Testis (tissue), 3 donors: ENCODE data around the gene RNF167. TPM values are rescaled to one million over a fixed set of nuclear protein-coding genes. Genes with fewer than 3 reads are reported as not detected.

Experiments used
- DNase-seq: peaks from one replicate; pipeline ENCODE4 v3.0.0-alpha.2; 2019
- H3K27ac ChIP-seq, 2 donors: fragments of 200-600 bp; sonication (generic); one replicate each; pipeline ENCODE4 v1.5.1; 2019
- H3K27me3 ChIP-seq: fragments of 200-600 bp; sonication (generic); one replicate; pipeline ENCODE4 v1.5.1; 2019
- H3K36me3 ChIP-seq: fragments of 200-600 bp; sonication (generic); one replicate; pipeline ENCODE4 v1.5.1; 2017; ENCODE audit warnings: low read depth; ENCODE audit errors: missing control alignments
- H3K4me1 ChIP-seq: fragments of 200-600 bp; sonication (generic); one replicate; pipeline ENCODE4 v1.5.1; 2019
- H3K4me3 ChIP-seq, 2 donors: fragments of 200-600 bp; sonication (generic); one replicate each; pipeline ENCODE4 v1.5.1; 2017 to 2019
- H3K9me3 ChIP-seq: fragments of 200-600 bp; sonication (generic); one replicate; pipeline ENCODE4 v1.5.1; 2017
- CTCF ChIP-seq, 3 experiments: fragments of 450-650 bp in 2 of 3; fragments of 200-600 bp in 1 of 3; sonication (generic) in 1 of 3; IDR thresholded peaks; one replicate each; pipeline ENCODE4 v1.5.1; 2016 to 2019; ENCODE audit warnings: antibody characterized with exemption in 3 of 3, mild to moderate bottlenecking in 2 of 3, moderate library complexity in 1 of 3
- POLR2A ChIP-seq: fragments of 450-650 bp; IDR thresholded peaks from one replicate; pipeline ENCODE4 v1.6.1; 2017; ENCODE audit warnings: antibody characterized with exemption, mild to moderate bottlenecking, moderate library complexity
- WGBS, 2 donors: methylation state at CpG; one replicate each; pipeline ENCODE4 v1.1.5; 2018; 5-methylcytosine and 5-hydroxymethylcytosine counted together
- intact Hi-C: fragments of 100-400 bp; cut with DNase I; formaldehyde crosslinking; loops from one replicate; pipeline ENCODE4 v1.15.1; 2023; ENCODE audit warnings: low total_unique reads
- polyA plus RNA-seq: library from polyadenylated mRNA; stranded (reverse); fragments of 350-450 nt; fragmentation: Illumina TruSeq; extraction: RNeasy Lipid Tissue Mini Kit (QIAGEN cat#74804); gene quantifications from one replicate; pipeline ENCODE4 v1.2.3, GENCODE V29; 2014; ENCODE audit warnings: low read depth, low replicate concordance; ENCODE audit not compliant: insufficient read depth
- total RNA-seq, 2 donors: library from RNA; depleted of rRNA; stranded (reverse); fragments of >200 nt; gene quantifications; one replicate each; pipeline ENCODE4 v1.2.3, GENCODE V29; 2016

The RNF167 gene
- total and polyA plus RNA-seq, 3 donors from 2014 or later: 110 to 211 (median 111) TPM

GRCh38 chr17:4933646-4934045 is 6.4 kb upstream of the RNF167 start:
- Histone ChIP-seq H3K9me3 (no peaks in the 10 kb centered on the region), H3K27ac (no peak overlapping the region), H3K4me3 (no peak overlapping the region), H3K4me1 (peaks cover 4% of the 10 kb centered on the region), H3K36me3 (no peaks in the 10 kb centered on the region), H3K27me3 (no peaks in the 10 kb centered on the region)
- no peak for TF ChIP-seq CTCF (IDR thresholded peaks at IDR 0.05)
- no peak for TF ChIP-seq POLR2A
- no peak for DNase-seq
- intact Hi-C loops: no loop called here
- 86 to 87% methylated on average over 12 to 16 of the region's 16 CpGs for whole genome bisulfite sequencing, 2 donors

- H3K27ac ChIP-seq: no peak overlapping the region
- H3K9me3 ChIP-seq: no peaks in the 10 kb centered on the region
- TF ChIP-seq POLR2A (no peak), CTCF (IDR thresholded peaks at IDR 0.05) (no peak)
- DNase-seq: no peak
- 52 to 53% methylated on average over 13 to 14 of the region's 14 CpGs for WGBS, 2 donors
- H3K4me1 ChIP-seq: peaks cover 11% of the 10 kb centered on the region
- intact Hi-C loops: no loop called here
- no peaks in the 10 kb centered on the region for H3K27me3 ChIP-seq
- H3K36me3 ChIP-seq: no peaks in the 10 kb centered on the region
- no peak overlapping the region for H3K4me3 ChIP-seq
These were observed 5.7 kb upstream of the RNF167 start for GRCh38 chr17:4934173-4934979.

GRCh38 chr17:4935650-4936049 is 4.4 kb upstream of the RNF167 start:
- intact Hi-C loops: no loop called here
- no peaks in the 10 kb centered on the region for H3K36me3 ChIP-seq
- DNase-seq: no peak

GRCh38 chr17:4936436-4936835 is 3.6 kb upstream of the RNF167 start:
- intact Hi-C loops: no loop called here
- no peak for DNase-seq
- Histone ChIP-seq H3K27me3 (no peaks in the 10 kb centered on the region), H3K4me3 (no peak overlapping the region), H3K36me3 (no peaks in the 10 kb centered on the region), H3K27ac (no peak overlapping the region), H3K4me1 (peaks cover 11% of the 10 kb centered on the region), H3K9me3 (no peaks in the 10 kb centered on the region)
- no peak for TF ChIP-seq CTCF (IDR thresholded peaks at IDR 0.05)
- no peak for TF ChIP-seq POLR2A
- WGBS, 2 donors: 88% methylated on average over 3 of the region's 3 CpGs

More at GRCh38 chr17:4935650-4936049, 4.4 kb upstream of the RNF167 start:
- no peak overlapping the region for H3K4me3 ChIP-seq
- no peak for TF ChIP-seq POLR2A
- no peak for TF ChIP-seq CTCF (IDR thresholded peaks at IDR 0.05)
- no peaks in the 10 kb centered on the region for H3K27me3 ChIP-seq
- no peak overlapping the region for H3K27ac ChIP-seq
- peaks cover 11% of the 10 kb centered on the region for H3K4me1 ChIP-seq
- no peaks in the 10 kb centered on the region for H3K9me3 ChIP-seq

GRCh38 chr17:4937553-4937952 is 2.5 kb upstream of the RNF167 start:
- intact Hi-C loops: no loop called here
- Histone ChIP-seq H3K36me3 (no peaks in the 10 kb centered on the region), H3K4me1 (peaks cover 14% of the 10 kb centered on the region), H3K27ac (no peak overlapping the region), H3K9me3 (no peaks in the 10 kb centered on the region), H3K27me3 (no peaks in the 10 kb centered on the region), H3K4me3 (no peak overlapping the region)
- no peak for DNase-seq
- TF ChIP-seq POLR2A (no peak), CTCF (IDR thresholded peaks at IDR 0.05) (no peak)
- WGBS, 2 donors: 93 to 97% methylated on average over 13 to 16 of the region's 16 CpGs
